Measurements from ENCODE around the gene TTC12. TPM values are rescaled to one million over a fixed set of nuclear protein-coding genes. Genes with fewer than 3 reads are reported as not detected.

TTC12 gene
- total and polyA plus RNA-seq, 9 of the 15 experiments (the other 6 are each of a cell fraction or from before 2014, with no cell fraction given), result 5.1 to 19.9 (median 13.4) TPM

- in situ Hi-C loops (cut with MboI) (no loop called here), intact Hi-C loops (cut with micrococcal nuclease) (no loop called here)
- no peaks in the 10 kb centered on the region for H3K79me2 ChIP-seq (ENCODE audit: control insufficient read depth, insufficient read depth, low read length)
- BruUV-seq (replicated peaks), result no TSS peak
- no peaks in the 10 kb centered on the region for H3K36me3 ChIP-seq (ENCODE audit: control insufficient read depth, insufficient read depth, low read length)
- no peak for ATAC-seq
- ChIA-PET POLR2A (no interaction called here), CTCF (ENCODE audit: low intra/inter-chr PET ratio) (no interaction called here)
- H3K9ac ChIP-seq (ENCODE audit: insufficient read depth in 1 of 2, low read depth in 2 of 2, low read length in 2 of 2), result no peak overlapping the region
- H3K27ac ChIP-seq (ENCODE audit: extremely low read depth, low read depth, low read length), result no peak overlapping the region
- no peaks in the 10 kb centered on the region for H4K20me1 ChIP-seq (replicated peaks; ENCODE audit: control insufficient read depth, insufficient read depth, low read length)
- no peak overlapping the region for H2AFZ ChIP-seq (ENCODE audit: low read depth, low read length)
- 0% methylated on average over 4 of the region's 4 CpGs for WGBS (ENCODE audit: insufficient coverage, low coverage, missing lambda C conversion rate)
- H3K4me3 ChIP-seq, result no peak overlapping the region
- H3K4me1 ChIP-seq (replicated peaks in 1 of 2; ENCODE audit: control insufficient read depth in 2 of 2, insufficient read depth in 2 of 2, low read length in 2 of 2), result no peaks in the 10 kb centered on the region
- H3K4me2 ChIP-seq (ENCODE audit: insufficient read depth, low read length), result no peak overlapping the region
- DNase-seq (ENCODE audit: extremely low read depth in 1 of 4, low spot score in 3 of 4), result no peak
- TF ChIP-seq CBX3 (IDR thresholded peaks at IDR 0.05; ENCODE audit: borderline replicate concordance in 1 of 2, low read length in 2 of 2), result no peak
- 0 out of 6 replicates have a peak, but pooled peaks of 1 of the 3 experiments have one; percentile 2 for TF ChIP-seq CTCF (IDR thresholded peaks at IDR 0.05 in 2 of 3, conservative IDR thresholded peaks at IDR 0.05 in 1 of 3; ENCODE audit: insufficient read depth in 2 of 3, low read depth in 1 of 3, low read length in 3 of 3)
- no peak for FAIRE-seq
- no peaks in the 10 kb centered on the region for H3K9me3 ChIP-seq (replicated peaks; ENCODE audit: control insufficient read depth, insufficient read depth, low read depth, low read length)
- H3K9me1 ChIP-seq (ENCODE audit: control insufficient read depth, insufficient read depth, low read length), result no peaks in the 10 kb centered on the region
- peaks cover 24 to 37% of the 10 kb centered on the region in 2 experiments for H3K27me3 ChIP-seq (ENCODE audit: control insufficient read depth in 2 of 2, insufficient read depth in 2 of 2, low read length in 2 of 2)
Observed at GRCh38 chr11:113278925-113279324, 35.5 kb upstream of the TTC12 start.

- Histone ChIP-seq H4K20me1 (replicated peaks; ENCODE audit: control insufficient read depth, insufficient read depth, low read length) (no peaks in the 10 kb centered on the region), H3K4me3 (no peak overlapping the region), H3K27ac (ENCODE audit: extremely low read depth, low read depth, low read length) (no peak overlapping the region), H3K4me2 (ENCODE audit: insufficient read depth, low read length) (no peak overlapping the region), H2AFZ (ENCODE audit: low read depth, low read length) (no peak overlapping the region), H3K9me1 (ENCODE audit: control insufficient read depth, insufficient read depth, low read length) (no peaks in the 10 kb centered on the region), H3K79me2 (ENCODE audit: control insufficient read depth, insufficient read depth, low read length) (no peaks in the 10 kb centered on the region), H3K9me3 (replicated peaks; ENCODE audit: control insufficient read depth, insufficient read depth, low read depth, low read length) (no peaks in the 10 kb centered on the region), H3K9ac (ENCODE audit: insufficient read depth in 1 of 2, low read depth in 2 of 2, low read length in 2 of 2) (no peak overlapping the region), H3K4me1 (replicated peaks in 1 of 2; ENCODE audit: control insufficient read depth in 2 of 2, insufficient read depth in 2 of 2, low read length in 2 of 2) (no peaks in the 10 kb centered on the region), H3K36me3 (ENCODE audit: control insufficient read depth, insufficient read depth, low read length) (no peaks in the 10 kb centered on the region), H3K27me3 (ENCODE audit: control insufficient read depth in 2 of 2, insufficient read depth in 2 of 2, low read length in 2 of 2) (peaks cover 21 to 31% of the 10 kb centered on the region in 2 experiments)
- FAIRE-seq, result no peak
- intact Hi-C loops (cut with micrococcal nuclease), result no loop called here
- ATAC-seq, result no peak
- ChIA-PET CTCF (ENCODE audit: low intra/inter-chr PET ratio) (no interaction called here), POLR2A (no interaction called here)
- in situ Hi-C loops (cut with MboI), result no loop called here
- WGBS (ENCODE audit: insufficient coverage, low coverage, missing lambda C conversion rate), result 6% methylated on average over 3 of the region's 3 CpGs
- BruUV-seq (replicated peaks), result no TSS peak
- DNase-seq (ENCODE audit: extremely low read depth in 1 of 4, low spot score in 3 of 4), result no peak
- TF ChIP-seq GATA2 (CRISPR knock-in tag; IDR thresholded peaks at IDR 0.05), result no peak
- TF ChIP-seq TCF15 (CRISPR knock-in tag; IDR thresholded peaks at IDR 0.05), result no peak
- no peak for TF ChIP-seq ARNT (IDR thresholded peaks at IDR 0.05)
- TF ChIP-seq ARID4B (CRISPR knock-in tag; IDR thresholded peaks at IDR 0.05), result no peak
- TF ChIP-seq ATF4 (CRISPR knock-in tag; IDR thresholded peaks at IDR 0.05), result no peak
- TF ChIP-seq TCFL5 (CRISPR knock-in tag; conservative IDR thresholded peaks at IDR 0.05), result no peak
Observed at GRCh38 chr11:113279591-113279990, 34.8 kb upstream of the TTC12 start.
